GM13977 (cell line): ENCODE measurements around the gene CSK.

ENCODE experiments used
- DNase-seq: peaks from one replicate; pipeline ENCODE4 v3.0.0; 2012; ENCODE audit warnings: low spot score
- in situ Hi-C: fragments of 300-500 bp; cut with MboI; formaldehyde crosslinking; loops from one replicate; pipeline ENCODE4 v1.12.0; 2022; ENCODE audit warnings: low sequenced_read_pairs, low pct_unique_long_range_greater_than_20kb, mixed read lengths, inconsistent platforms; ENCODE audit not compliant: unreplicated experiment
- TF ChIP-seq, protein P1 (sequence below): IDR thresholded peaks from 2 replicates; pipeline ENCODE4 v1.5.1; 2012; ENCODE audit warnings: mild to moderate bottlenecking, control low read depth; ENCODE audit not compliant: insufficient read depth; ENCODE audit errors: extremely low read depth, missing control alignments

Gene CSK

DNA sequence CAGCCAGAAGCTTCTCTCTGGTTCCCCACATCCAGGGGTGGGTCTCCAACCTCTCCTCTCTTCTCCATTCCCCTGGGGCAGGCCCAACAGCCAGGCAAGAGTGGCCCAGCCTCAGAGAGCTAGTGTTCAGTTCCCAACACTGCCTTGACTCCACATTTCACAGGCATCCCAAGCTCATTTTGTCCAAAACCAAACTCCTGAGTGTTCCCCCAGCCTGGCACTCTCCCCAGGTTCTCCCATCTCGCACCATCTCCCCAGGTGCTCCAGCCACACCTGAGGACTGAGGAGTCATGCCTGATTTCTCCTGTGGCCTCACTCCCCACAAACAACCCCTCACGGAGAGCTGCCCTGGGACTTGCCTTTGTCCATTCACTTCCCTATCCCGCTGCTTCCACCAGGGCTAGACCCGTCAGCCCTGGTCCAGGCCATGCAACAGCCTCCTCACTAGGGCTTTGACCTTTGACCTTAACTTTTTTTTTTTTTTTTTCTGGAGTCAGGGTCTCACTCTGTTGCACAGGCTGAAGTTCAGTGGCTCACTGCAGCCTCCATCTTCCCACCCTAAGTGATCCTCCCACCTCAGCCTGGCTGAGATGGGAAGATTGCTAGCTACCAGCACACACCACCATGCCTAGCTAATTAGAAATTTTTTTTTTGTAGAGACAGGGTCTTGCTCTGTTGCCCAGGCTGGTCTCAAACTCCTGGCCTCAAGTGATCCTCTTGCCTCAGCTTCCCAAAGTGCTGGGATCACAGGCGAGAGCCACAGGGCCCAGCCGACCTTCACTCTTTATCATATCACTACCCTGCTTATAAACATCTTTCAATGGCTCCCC is 3.9 kb upstream of the CSK start:
- TF ChIP-seq, protein P1, sequence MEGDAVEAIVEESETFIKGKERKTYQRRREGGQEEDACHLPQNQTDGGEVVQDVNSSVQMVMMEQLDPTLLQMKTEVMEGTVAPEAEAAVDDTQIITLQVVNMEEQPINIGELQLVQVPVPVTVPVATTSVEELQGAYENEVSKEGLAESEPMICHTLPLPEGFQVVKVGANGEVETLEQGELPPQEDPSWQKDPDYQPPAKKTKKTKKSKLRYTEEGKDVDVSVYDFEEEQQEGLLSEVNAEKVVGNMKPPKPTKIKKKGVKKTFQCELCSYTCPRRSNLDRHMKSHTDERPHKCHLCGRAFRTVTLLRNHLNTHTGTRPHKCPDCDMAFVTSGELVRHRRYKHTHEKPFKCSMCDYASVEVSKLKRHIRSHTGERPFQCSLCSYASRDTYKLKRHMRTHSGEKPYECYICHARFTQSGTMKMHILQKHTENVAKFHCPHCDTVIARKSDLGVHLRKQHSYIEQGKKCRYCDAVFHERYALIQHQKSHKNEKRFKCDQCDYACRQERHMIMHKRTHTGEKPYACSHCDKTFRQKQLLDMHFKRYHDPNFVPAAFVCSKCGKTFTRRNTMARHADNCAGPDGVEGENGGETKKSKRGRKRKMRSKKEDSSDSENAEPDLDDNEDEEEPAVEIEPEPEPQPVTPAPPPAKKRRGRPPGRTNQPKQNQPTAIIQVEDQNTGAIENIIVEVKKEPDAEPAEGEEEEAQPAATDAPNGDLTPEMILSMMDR, result no peak
- DNase-seq, result no peak
- in situ Hi-C loops, result no loop called here

DNA sequence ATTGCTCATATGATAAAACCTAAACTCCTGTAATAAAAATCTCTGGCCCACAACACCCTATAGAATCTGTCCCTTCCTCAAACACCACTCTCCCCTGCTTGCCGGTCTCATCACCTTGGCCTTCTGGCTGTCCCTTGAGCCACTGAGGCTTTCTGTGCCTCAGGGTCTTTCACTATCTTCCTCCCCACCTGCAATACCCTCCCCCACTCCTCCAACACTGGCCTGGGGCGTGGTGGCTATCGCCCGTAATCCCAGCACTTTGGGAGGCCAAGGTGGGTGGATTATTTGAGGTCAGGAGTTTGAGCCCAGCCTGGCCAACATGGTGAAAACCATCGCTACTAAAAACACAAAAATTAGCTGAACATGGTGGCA is 3.3 kb upstream of the CSK start:
- no peak for DNase-seq
- in situ Hi-C loops, result no loop called here
- TF ChIP-seq, protein P1, result no peak

DNA sequence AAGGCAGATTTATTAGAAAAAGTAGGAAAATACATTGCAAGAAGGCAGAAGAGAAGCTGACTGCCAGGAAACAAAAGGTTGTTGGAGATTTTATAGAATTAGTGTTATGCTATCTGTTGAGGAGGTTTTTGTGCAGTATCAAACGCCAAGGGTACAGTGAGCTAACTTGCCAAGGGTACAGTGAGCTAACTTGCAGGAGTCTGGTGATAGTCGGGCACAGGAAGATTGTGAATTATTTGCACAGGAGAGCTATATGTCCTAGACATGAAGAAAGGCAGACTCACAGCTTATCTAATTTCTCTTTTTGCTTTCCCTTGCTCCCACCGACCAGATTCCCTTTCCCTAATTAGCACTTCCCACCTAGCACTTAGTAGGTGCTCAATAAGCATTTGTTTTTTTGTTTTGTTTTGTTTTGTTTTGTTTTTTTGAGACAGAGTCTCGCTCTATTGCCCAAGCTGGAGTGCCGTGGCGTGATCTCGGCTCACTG is 2.7 kb upstream of the CSK start:
- no peak for DNase-seq
- in situ Hi-C loops, result no loop called here
- TF ChIP-seq, protein P1, result no peak

DNA sequence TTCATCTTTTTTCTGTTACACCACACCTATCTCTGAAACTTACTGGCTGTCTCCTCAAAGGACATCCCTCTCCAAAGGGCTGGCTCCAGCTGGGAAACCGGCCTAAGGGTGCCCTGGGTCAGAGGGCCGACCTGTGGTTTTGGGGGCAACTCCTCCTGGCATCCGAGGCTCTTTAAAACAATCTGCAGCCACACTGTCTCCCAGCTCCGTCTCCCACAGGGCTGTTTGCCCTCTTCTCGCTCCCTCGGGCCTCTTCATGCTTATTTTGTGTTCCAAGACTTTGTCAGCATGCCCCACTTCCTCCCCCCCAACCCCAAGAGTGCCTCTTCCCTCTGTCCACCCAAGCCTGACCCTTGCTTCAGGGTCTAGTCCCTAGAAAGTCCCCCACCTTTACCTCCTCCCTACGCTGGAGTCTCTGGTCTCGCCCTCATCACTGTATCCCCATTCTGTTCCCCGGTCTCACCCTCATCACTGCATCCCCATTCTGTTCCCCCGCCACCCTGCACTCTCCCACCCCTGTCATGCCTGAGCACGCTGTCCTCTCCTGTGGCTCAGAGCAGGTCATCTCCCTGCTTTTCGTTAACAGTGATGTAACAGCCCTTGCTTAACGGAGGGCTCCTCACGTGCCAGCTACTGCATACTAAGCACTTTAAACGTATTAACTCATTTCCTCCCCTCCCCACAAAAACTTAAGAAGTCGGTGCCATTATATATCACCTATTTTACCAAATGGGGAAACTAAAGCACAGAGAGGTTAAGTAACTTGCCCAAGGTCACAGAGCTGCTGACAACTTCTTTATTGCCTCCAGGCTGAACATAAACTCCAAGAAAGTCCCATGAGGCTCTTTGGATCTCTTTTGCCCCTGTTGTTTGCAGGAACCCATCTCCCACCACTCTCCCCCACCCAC is 1.1 kb upstream of the CSK start:
- DNase-seq, result no peak
- in situ Hi-C loops, result no loop called here
- TF ChIP-seq, protein P1, result no peak

DNA sequence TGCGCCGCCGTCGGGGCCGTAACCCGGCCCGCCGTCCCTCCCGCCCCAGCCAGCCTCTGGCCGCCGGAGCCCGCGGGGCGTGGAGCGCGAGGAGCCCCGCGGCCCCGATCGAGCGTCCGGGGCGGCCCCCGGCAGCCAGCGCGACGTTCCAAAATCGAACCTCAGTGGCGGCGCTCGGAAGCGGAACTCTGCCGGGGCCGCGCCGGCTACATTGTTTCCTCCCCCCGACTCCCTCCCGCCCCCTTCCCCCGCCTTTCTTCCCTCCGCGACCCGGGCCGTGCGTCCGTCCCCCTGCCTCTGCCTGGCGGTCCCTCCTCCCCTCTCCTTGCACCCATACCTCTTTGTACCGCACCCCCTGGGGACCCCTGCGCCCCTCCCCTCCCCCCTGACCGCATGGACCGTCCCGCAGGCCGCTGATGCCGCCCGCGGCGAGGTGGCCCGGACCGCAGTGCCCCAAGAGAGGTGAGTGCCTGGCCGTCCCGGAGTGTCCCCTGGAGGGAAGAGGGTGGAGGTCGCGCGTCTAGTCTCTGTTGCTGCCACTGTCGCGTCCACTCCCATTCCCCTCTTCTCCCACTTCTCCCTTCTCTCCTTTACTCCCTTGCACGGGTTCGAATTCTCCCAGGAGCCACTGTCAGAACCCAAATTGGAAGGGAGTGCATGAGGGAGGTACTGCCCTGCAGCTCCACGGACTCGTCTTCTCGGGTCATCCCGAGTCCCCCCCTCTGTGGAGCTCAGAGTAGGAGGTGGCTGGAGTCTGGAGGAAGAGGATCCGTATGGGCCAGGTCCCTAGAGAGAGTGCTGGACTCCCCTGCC is 585 bp downstream of the CSK start:
- DNase-seq, result peak; percentile 64
- in situ Hi-C loops, result no loop called here
- TF ChIP-seq, protein P1, result no peak
